GM06990 (cell line): ENCODE results near the gene MAN1A1.

ENCODE experiments used
- DNase-seq: peaks from one replicate; pipeline ENCODE4 v3.0.0-alpha.2; 2011; ENCODE audit not compliant: insufficient read length; ENCODE audit errors: extremely low read depth
- H3K27me3 ChIP-seq: replicated peaks from 2 replicates; pipeline ENCODE4 v1.6.0; 2011; ENCODE audit warnings: low read length; ENCODE audit not compliant: control insufficient read depth, insufficient read depth
- H3K36me3 ChIP-seq: 2 replicates; pipeline ENCODE4 v1.5.1; 2011; ENCODE audit warnings: low read length; ENCODE audit not compliant: control insufficient read depth, insufficient read depth
- H3K4me3 ChIP-seq: replicated peaks from 2 replicates; pipeline ENCODE4 v1.5.1; 2011; ENCODE audit warnings: low read depth, mild to moderate bottlenecking, control low read depth, low read length
- TF ChIP-seq, protein P1 (sequence below): IDR thresholded peaks from 2 replicates; pipeline ENCODE4 v1.5.1; 2011; ENCODE audit warnings: low read length, control low read depth, mild to moderate bottlenecking, inconsistent platforms; ENCODE audit not compliant: insufficient read depth, poor library complexity, severe bottlenecking

MAN1A1 gene

GRCh38 chr6:119273272-119274196 is 76.0 kb downstream of the MAN1A1 start:
- TF ChIP-seq, protein P1, sequence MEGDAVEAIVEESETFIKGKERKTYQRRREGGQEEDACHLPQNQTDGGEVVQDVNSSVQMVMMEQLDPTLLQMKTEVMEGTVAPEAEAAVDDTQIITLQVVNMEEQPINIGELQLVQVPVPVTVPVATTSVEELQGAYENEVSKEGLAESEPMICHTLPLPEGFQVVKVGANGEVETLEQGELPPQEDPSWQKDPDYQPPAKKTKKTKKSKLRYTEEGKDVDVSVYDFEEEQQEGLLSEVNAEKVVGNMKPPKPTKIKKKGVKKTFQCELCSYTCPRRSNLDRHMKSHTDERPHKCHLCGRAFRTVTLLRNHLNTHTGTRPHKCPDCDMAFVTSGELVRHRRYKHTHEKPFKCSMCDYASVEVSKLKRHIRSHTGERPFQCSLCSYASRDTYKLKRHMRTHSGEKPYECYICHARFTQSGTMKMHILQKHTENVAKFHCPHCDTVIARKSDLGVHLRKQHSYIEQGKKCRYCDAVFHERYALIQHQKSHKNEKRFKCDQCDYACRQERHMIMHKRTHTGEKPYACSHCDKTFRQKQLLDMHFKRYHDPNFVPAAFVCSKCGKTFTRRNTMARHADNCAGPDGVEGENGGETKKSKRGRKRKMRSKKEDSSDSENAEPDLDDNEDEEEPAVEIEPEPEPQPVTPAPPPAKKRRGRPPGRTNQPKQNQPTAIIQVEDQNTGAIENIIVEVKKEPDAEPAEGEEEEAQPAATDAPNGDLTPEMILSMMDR, result no peak
- DNase-seq, result no peak
- H3K36me3 ChIP-seq, result no peaks in the 10 kb centered on the region

GRCh38 chr6:119270545-119270944 is 79.0 kb downstream of the MAN1A1 start:
- TF ChIP-seq, protein P1, result no peak
- no peaks in the 10 kb centered on the region for H3K36me3 ChIP-seq
- H3K4me3 ChIP-seq, result no peak overlapping the region
- no peak for DNase-seq
- no peaks in the 10 kb centered on the region for H3K27me3 ChIP-seq

More at GRCh38 chr6:119273272-119274196, 76.0 kb downstream of the MAN1A1 start:
- H3K4me3 ChIP-seq, result no peak overlapping the region
- H3K27me3 ChIP-seq, result no peaks in the 10 kb centered on the region

- TF ChIP-seq, protein P1, result no peak
Observed at GRCh38 chr6:119269266-119270103, 80.1 kb downstream of the MAN1A1 start.

GRCh38 chr6:119267126-119267905 is 82.2 kb downstream of the MAN1A1 start:
- TF ChIP-seq, protein P1, result no peak
- no peaks in the 10 kb centered on the region for H3K27me3 ChIP-seq
- no peak for DNase-seq
- H3K36me3 ChIP-seq, result no peaks in the 10 kb centered on the region
- H3K4me3 ChIP-seq, result no peak overlapping the region

More at GRCh38 chr6:119269266-119270103, 80.1 kb downstream of the MAN1A1 start:
- DNase-seq, result no peak
- no peaks in the 10 kb centered on the region for H3K36me3 ChIP-seq
- H3K27me3 ChIP-seq, result no peaks in the 10 kb centered on the region
- H3K4me3 ChIP-seq, result no peak overlapping the region

DNA sequence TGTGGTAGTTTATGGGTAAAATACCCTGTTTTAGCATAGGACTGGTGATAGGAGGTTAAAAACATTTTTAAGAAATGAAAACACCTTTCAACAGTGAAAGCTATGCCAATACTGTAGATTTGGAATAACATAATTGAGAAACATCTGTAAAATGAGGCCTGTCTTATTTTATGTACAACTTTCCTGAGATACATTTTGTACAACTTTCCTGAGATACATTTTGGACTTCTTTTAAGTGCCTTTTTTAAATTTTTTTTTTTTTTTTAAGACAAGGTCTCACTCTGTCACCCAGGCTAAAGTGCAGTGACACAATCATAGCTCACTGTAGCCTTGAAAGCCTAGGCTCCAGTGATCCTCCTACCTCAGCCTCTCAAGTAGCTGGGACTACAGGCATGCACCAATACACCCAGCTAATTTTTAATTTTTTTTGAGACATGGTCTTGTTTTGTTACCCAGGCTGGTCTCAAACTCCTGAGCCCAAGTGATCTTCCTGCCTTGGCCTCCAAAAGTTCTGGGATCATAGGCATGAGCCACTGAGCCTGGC is 84.6 kb downstream of the MAN1A1 start:
- H3K27me3 ChIP-seq, result no peaks in the 10 kb centered on the region
- H3K36me3 ChIP-seq, result no peaks in the 10 kb centered on the region
- TF ChIP-seq, protein P1, result no peak
- H3K4me3 ChIP-seq, result no peak overlapping the region
- DNase-seq, result no peak
